Stomach (tissue), 4 donors: Measurements from ENCODE around the gene AAR2.

Source experiments
- POLR2A ChIP-seq, 4 donors: fragments of 450-650 bp; IDR thresholded peaks; one replicate each; pipeline ENCODE4 v1.6.1; 2016; ENCODE audit warnings: antibody characterized with exemption in 4 of 4, control low read depth in 2 of 4, mild to moderate bottlenecking in 1 of 4, moderate library complexity in 1 of 4
- POLR2AphosphoS5 ChIP-seq, 3 donors: sonication (generic); formaldehyde crosslinking; IDR thresholded peaks; one replicate each; pipeline ENCODE4 v1.6.1; 2016; ENCODE audit warnings: antibody characterized with exemption in 3 of 3
- TF ChIP-seq, protein P1 (sequence below), 7 experiments: fragments of 450-650 bp in 4 of 7; fragments of 200-600 bp in 3 of 7; sonication (generic) in 3 of 7; IDR thresholded peaks; one replicate each; pipeline ENCODE4 v1.5.1; 2016 to 2019; ENCODE audit warnings: antibody characterized with exemption in 7 of 7, control low read depth in 2 of 7, mild to moderate bottlenecking in 1 of 7

DNA sequence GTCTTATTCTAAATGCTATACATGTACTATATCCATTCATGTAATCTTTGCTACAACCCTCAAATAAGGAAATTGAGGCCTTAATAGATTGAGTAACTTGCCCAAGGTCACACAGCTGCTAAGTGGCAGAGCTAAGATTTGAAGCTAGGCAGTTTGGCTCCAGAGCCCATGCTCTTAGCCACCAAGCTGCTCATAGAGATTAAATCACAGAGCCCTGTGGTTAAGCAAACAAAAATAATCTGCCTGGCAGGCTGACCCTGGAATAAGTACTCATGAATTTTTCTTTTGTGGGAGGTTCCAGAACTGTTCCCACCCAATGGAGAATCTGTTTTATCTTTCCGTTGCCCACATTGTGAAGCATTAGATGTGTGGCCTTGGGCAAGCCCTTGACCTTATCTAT is 7.4 kb downstream of the AAR2 start:
- TF ChIP-seq POLR2A (IDR thresholded peaks at IDR 0.05) (no peak), POLR2AphosphoS5 (IDR thresholded peaks at IDR 0.05) (no peak)
- TF ChIP-seq, protein P1, sequence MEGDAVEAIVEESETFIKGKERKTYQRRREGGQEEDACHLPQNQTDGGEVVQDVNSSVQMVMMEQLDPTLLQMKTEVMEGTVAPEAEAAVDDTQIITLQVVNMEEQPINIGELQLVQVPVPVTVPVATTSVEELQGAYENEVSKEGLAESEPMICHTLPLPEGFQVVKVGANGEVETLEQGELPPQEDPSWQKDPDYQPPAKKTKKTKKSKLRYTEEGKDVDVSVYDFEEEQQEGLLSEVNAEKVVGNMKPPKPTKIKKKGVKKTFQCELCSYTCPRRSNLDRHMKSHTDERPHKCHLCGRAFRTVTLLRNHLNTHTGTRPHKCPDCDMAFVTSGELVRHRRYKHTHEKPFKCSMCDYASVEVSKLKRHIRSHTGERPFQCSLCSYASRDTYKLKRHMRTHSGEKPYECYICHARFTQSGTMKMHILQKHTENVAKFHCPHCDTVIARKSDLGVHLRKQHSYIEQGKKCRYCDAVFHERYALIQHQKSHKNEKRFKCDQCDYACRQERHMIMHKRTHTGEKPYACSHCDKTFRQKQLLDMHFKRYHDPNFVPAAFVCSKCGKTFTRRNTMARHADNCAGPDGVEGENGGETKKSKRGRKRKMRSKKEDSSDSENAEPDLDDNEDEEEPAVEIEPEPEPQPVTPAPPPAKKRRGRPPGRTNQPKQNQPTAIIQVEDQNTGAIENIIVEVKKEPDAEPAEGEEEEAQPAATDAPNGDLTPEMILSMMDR (IDR thresholded peaks at IDR 0.05) = no peak
